ENCODE measurements around the gene KCNK2. TPM values are rescaled to one million over a fixed set of nuclear protein-coding genes. Genes with fewer than 3 reads are reported as not detected.

Gene KCNK2
- total RNA-seq, 4 donors from 2014 or later = 0.34 to 5.6 (median 3.9) TPM

- TF ChIP-seq CTCF (IDR thresholded peaks at IDR 0.05) (no peak), POLR2A (IDR thresholded peaks at IDR 0.05) (no peak)
- H3K4me3 ChIP-seq (ENCODE audit: low read depth, poor library complexity, severe bottlenecking) = no peak overlapping the region
- intact Hi-C loops (cut with DNase I; ENCODE audit: low total_unique reads) = no loop called here
- WGBS, 2 donors = 83 to 89% methylated on average over 2 of the region's 2 CpGs
- no peak for DNase-seq (ENCODE audit: low spot score in 2 of 2)
These were observed 120.3 kb downstream of the KCNK2 start for GRCh38 chr1:215202868-215203267.

- DNase-seq (ENCODE audit: low spot score in 2 of 2) = no peak
These were observed 127.6 kb downstream of the KCNK2 start for GRCh38 chr1:215210167-215210566.

GRCh38 chr1:215215846-215216245, 133.3 kb downstream of the KCNK2 start:
- DNase-seq (ENCODE audit: low spot score in 2 of 2) = no peak
- WGBS, 2 donors = 50 to 52% methylated on average over 1 of the region's 1 CpG
- intact Hi-C loops (cut with DNase I; ENCODE audit: low total_unique reads) = no loop called here
- no peak overlapping the region for H3K4me3 ChIP-seq (ENCODE audit: low read depth, poor library complexity, severe bottlenecking)
- no peak for TF ChIP-seq CTCF (IDR thresholded peaks at IDR 0.05)
- no peak for TF ChIP-seq POLR2A (IDR thresholded peaks at IDR 0.05)

More at GRCh38 chr1:215210167-215210566, 127.6 kb downstream of the KCNK2 start:
- H3K4me3 ChIP-seq (ENCODE audit: low read depth, poor library complexity, severe bottlenecking) = no peak overlapping the region
- TF ChIP-seq POLR2A (IDR thresholded peaks at IDR 0.05) (no peak), CTCF (IDR thresholded peaks at IDR 0.05) (no peak)
- intact Hi-C loops (cut with DNase I; ENCODE audit: low total_unique reads) = no loop called here

- no peak for DNase-seq (ENCODE audit: low spot score in 2 of 2)
- no peak overlapping the region for H3K4me3 ChIP-seq (ENCODE audit: low read depth, poor library complexity, severe bottlenecking)
- intact Hi-C loops (cut with DNase I; ENCODE audit: low total_unique reads) = no loop called here
- TF ChIP-seq CTCF (IDR thresholded peaks at IDR 0.05) (no peak), POLR2A (IDR thresholded peaks at IDR 0.05) (no peak)
These were observed 136.8 kb downstream of the KCNK2 start for GRCh38 chr1:215219372-215219771.

GRCh38 chr1:215220346-215220745, 137.8 kb downstream of the KCNK2 start:
- intact Hi-C loops (cut with DNase I; ENCODE audit: low total_unique reads) = no loop called here
- WGBS, 2 donors = 86 to 89% methylated on average over 4 of the region's 4 CpGs
- TF ChIP-seq POLR2A (IDR thresholded peaks at IDR 0.05) (no peak), CTCF (IDR thresholded peaks at IDR 0.05) (no peak)
- H3K4me3 ChIP-seq (ENCODE audit: low read depth, poor library complexity, severe bottlenecking) = no peak overlapping the region
- DNase-seq (ENCODE audit: low spot score in 2 of 2) = no peak

- 93 to 97% methylated on average over 2 of the region's 2 CpGs for WGBS, 2 donors
- no peak overlapping the region for H3K4me3 ChIP-seq (ENCODE audit: low read depth, poor library complexity, severe bottlenecking)
- intact Hi-C loops (cut with DNase I; ENCODE audit: low total_unique reads) = no loop called here
- TF ChIP-seq POLR2A (IDR thresholded peaks at IDR 0.05) (no peak), CTCF (IDR thresholded peaks at IDR 0.05) (no peak)
- no peak for DNase-seq (ENCODE audit: low spot score in 2 of 2)
These were observed 144.2 kb downstream of the KCNK2 start for GRCh38 chr1:215226757-215227156.

Data from lower leg skin (tissue), 4 donors.